ENCODE data around the gene ANKRD42.

The ANKRD42 gene

DNA sequence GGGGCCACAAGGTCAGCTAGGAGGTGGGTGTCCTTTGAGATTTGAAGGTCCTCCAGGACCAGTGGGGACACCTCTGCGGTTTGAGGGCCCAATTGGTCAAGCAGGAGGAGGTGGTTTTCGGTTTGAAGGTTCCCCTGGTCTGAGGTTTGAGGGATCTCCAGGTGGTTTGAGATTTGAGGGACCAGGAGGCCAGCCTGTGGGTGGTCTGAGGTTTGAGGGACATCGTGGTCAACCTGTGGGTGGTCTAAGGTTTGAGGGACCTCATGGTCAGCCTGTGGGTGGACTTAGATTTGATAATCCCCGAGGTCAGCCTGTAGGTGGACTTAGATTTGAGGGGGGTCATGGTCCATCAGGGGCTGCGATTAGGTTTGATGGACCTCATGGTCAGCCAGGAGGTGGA is 24.8 kb upstream of the ANKRD42 start:
- TF ChIP-seq, protein P1, sequence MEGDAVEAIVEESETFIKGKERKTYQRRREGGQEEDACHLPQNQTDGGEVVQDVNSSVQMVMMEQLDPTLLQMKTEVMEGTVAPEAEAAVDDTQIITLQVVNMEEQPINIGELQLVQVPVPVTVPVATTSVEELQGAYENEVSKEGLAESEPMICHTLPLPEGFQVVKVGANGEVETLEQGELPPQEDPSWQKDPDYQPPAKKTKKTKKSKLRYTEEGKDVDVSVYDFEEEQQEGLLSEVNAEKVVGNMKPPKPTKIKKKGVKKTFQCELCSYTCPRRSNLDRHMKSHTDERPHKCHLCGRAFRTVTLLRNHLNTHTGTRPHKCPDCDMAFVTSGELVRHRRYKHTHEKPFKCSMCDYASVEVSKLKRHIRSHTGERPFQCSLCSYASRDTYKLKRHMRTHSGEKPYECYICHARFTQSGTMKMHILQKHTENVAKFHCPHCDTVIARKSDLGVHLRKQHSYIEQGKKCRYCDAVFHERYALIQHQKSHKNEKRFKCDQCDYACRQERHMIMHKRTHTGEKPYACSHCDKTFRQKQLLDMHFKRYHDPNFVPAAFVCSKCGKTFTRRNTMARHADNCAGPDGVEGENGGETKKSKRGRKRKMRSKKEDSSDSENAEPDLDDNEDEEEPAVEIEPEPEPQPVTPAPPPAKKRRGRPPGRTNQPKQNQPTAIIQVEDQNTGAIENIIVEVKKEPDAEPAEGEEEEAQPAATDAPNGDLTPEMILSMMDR (conservative IDR thresholded peaks at IDR 0.05; ENCODE audit: low read depth, low read length) = no peak
- peaks cover 4% of the 10 kb centered on the region; the same call in 1 of the 2 replicates for H4K20me1 ChIP-seq (ENCODE audit: insufficient read depth)
- no peaks in the 10 kb centered on the region for H3K27me3 ChIP-seq (ENCODE audit: insufficient read depth, low read depth)
- peaks cover 69% of the 10 kb centered on the region for H3K4me1 ChIP-seq (ENCODE audit: low read depth, poor library complexity, severe bottlenecking)
- H3K4me2 ChIP-seq = no peak overlapping the region
- peaks cover 18% of the 10 kb centered on the region; the same call in 1 of the 2 replicates for H3K36me3 ChIP-seq (ENCODE audit: insufficient read depth)
- no peak overlapping the region for H3K9ac ChIP-seq
- H3K27ac ChIP-seq = no peak overlapping the region
- no peak overlapping the region for H2AFZ ChIP-seq (ENCODE audit: low read depth)
- H3K79me2 ChIP-seq (ENCODE audit: insufficient read depth, low read depth) = peaks cover 96% of the 10 kb centered on the region
- H3K4me3 ChIP-seq (IDR thresholded peaks at IDR 0.05; ENCODE audit: insufficient read depth, low read depth, low read length) = no peak overlapping the region

DNA sequence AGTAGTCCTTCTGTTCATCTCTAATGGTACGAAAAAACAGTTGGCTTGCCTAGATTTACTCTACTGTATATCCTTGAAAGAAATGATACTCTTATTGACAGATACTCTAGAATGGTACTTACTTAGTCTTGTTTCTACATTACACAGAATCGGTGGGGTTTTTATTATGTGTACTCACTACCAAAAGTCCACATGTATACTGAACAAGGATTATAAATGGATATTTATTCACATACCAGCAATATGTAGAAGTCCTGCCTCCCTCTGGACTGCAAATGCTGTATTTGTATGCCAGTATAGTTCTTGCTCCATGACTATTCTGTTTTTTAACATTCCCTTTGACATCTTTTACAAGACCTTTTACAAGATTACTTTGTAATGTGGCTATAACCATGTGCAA is 22.6 kb upstream of the ANKRD42 start:
- Histone ChIP-seq H3K36me3 (ENCODE audit: insufficient read depth) (peaks cover 13% of the 10 kb centered on the region; the same call in 1 of the 2 replicates), H3K27ac (no peak overlapping the region), H3K27me3 (ENCODE audit: insufficient read depth, low read depth) (no peaks in the 10 kb centered on the region), H3K9ac (no peak overlapping the region), H3K79me2 (ENCODE audit: insufficient read depth, low read depth) (peaks cover 98% of the 10 kb centered on the region), H3K4me3 (IDR thresholded peaks at IDR 0.05; ENCODE audit: insufficient read depth, low read depth, low read length) (no peak overlapping the region), H3K4me2 (peak overlapping the region; percentile 3; the same call in 1 of the 2 replicates), H4K20me1 (ENCODE audit: insufficient read depth) (peaks cover 15% of the 10 kb centered on the region; the same call in 1 of the 2 replicates), H2AFZ (ENCODE audit: low read depth) (no peak overlapping the region), H3K4me1 (ENCODE audit: low read depth, poor library complexity, severe bottlenecking) (peaks cover 76% of the 10 kb centered on the region)
- TF ChIP-seq, protein P1 (conservative IDR thresholded peaks at IDR 0.05; ENCODE audit: low read depth, low read length) = no peak

DNA sequence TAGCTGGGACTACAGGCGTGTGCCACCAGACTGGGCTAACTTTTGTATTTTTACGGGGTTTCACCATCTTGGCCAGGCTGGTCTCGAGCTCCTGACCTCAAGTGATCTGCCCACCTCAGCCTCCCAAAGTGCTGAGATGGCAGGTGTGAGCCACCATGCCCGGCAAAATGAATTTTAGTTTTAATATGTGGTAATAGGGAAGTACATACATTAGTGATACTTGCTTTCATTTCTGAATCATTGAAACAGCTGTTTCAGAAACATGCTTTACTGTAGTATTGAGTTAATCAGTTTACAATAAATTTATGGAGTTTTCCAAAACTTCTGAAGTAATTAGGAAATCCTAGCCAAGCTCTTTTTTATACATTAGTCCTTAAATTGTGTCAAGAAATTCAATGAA is 21.0 kb upstream of the ANKRD42 start:
- Histone ChIP-seq H3K4me1 (ENCODE audit: low read depth, poor library complexity, severe bottlenecking) (peaks cover 71% of the 10 kb centered on the region), H3K27me3 (ENCODE audit: insufficient read depth, low read depth) (no peaks in the 10 kb centered on the region), H3K79me2 (ENCODE audit: insufficient read depth, low read depth) (peaks cover 90% of the 10 kb centered on the region), H3K9ac (no peak overlapping the region), H3K4me3 (IDR thresholded peaks at IDR 0.05; ENCODE audit: insufficient read depth, low read depth, low read length) (no peak overlapping the region), H3K27ac (peak overlapping the region; percentile 7; the same call in 1 of the 2 replicates), H3K4me2 (peak overlapping the region; percentile 73), H2AFZ (ENCODE audit: low read depth) (no peak overlapping the region), H4K20me1 (ENCODE audit: insufficient read depth) (peaks cover 15% of the 10 kb centered on the region; the same call in 1 of the 2 replicates), H3K36me3 (ENCODE audit: insufficient read depth) (peaks cover 16% of the 10 kb centered on the region; the same call in 1 of the 2 replicates)
- TF ChIP-seq, protein P1 (conservative IDR thresholded peaks at IDR 0.05; ENCODE audit: low read depth, low read length) = no peak

DNA sequence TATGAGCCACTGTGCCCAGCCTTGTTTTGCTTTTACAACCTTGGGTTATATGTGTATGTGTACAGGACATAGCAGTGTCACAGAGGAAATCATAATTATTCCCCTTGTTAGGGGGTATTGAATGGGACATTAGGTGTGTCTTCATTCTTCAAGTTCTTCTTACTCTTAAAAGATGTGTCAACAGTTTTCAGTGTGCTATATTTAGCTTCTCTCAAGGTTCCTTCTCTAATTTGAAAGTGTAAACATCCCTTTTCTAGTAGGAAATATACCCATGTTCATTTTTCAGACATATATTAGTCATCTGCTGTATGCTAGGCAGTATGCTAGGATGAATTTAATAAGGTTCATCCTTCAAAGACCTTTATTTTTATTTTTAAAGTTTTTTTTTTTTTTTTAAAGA is 19.5 kb upstream of the ANKRD42 start:
- H4K20me1 ChIP-seq (ENCODE audit: insufficient read depth) = peaks cover 15% of the 10 kb centered on the region; the same call in 1 of the 2 replicates
- H3K27ac ChIP-seq = peak overlapping the region; percentile 26; the same call in 1 of the 2 replicates
- peaks cover 63% of the 10 kb centered on the region for H3K4me1 ChIP-seq (ENCODE audit: low read depth, poor library complexity, severe bottlenecking)
- TF ChIP-seq, protein P1 (conservative IDR thresholded peaks at IDR 0.05; ENCODE audit: low read depth, low read length) = no peak
- H3K9ac ChIP-seq = no peak overlapping the region
- H3K36me3 ChIP-seq (ENCODE audit: insufficient read depth) = peaks cover 21% of the 10 kb centered on the region; the same call in 1 of the 2 replicates
- H3K4me2 ChIP-seq = peak overlapping the region; percentile 73
- H3K4me3 ChIP-seq (IDR thresholded peaks at IDR 0.05; ENCODE audit: insufficient read depth, low read depth, low read length) = no peak overlapping the region
- peaks cover 75% of the 10 kb centered on the region for H3K79me2 ChIP-seq (ENCODE audit: insufficient read depth, low read depth)
- H3K27me3 ChIP-seq (ENCODE audit: insufficient read depth, low read depth) = no peaks in the 10 kb centered on the region
- H2AFZ ChIP-seq (ENCODE audit: low read depth) = no peak overlapping the region

All from KMS-11 (cell line).